Right atrium auricular region (tissue), 2 donors: ENCODE results near the gene GSTM3. TPM values are rescaled to one million over a fixed set of nuclear protein-coding genes. Genes with fewer than 3 reads are reported as not detected.
"Not testable (repeated sequence)": the region's sequence is repeated elsewhere in the genome, so short reads cannot be mapped to it uniquely, and the experiment has no call there.

Source experiments
- DNase-seq: peaks from one replicate; pipeline ENCODE4 v3.0.0-alpha.2; 2019; ENCODE audit warnings: low spot score
- H3K27ac ChIP-seq, 2 donors: fragments of 200-600 bp; sonication (generic); 1 replicate in 1 of 2; 2 replicates in 1 of 2; pipeline ENCODE4 v1.5.1; 2016 to 2019
- H3K27me3 ChIP-seq, 2 donors: fragments of 200-600 bp; sonication (generic); one replicate each; pipeline versions ENCODE4 v1.5.1 to v1.6.0; 2017 to 2019
- H3K36me3 ChIP-seq: fragments of 200-600 bp; sonication (generic); one replicate; pipeline ENCODE4 v1.5.1; 2016
- H3K4me1 ChIP-seq, 2 donors: fragments of 200-600 bp; sonication (generic); one replicate each; pipeline versions ENCODE4 v1.5.1 to v1.6.0; 2017 to 2019
- H3K4me3 ChIP-seq, 2 donors: fragments of 200-600 bp; sonication (generic); 1 replicate in 1 of 2; 2 replicates in 1 of 2; pipeline ENCODE4 v1.5.1; 2017 to 2019; ENCODE audit warnings: mild to moderate bottlenecking in 1 of 2, moderate library complexity in 1 of 2
- H3K9me3 ChIP-seq, 2 donors: fragments of 200-600 bp; sonication (generic); one replicate each; pipeline ENCODE4 v1.5.1; 2019
- CTCF ChIP-seq, 2 donors: fragments of 200-600 bp; sonication (generic); IDR thresholded peaks; one replicate each; pipeline ENCODE4 v1.5.1; 2019; ENCODE audit warnings: antibody characterized with exemption in 2 of 2
- total RNA-seq, 2 donors: library from RNA; depleted of rRNA; stranded (reverse); fragments of >200 nt; gene quantifications; one replicate each; pipeline ENCODE4 v1.1.0, GENCODE V29; 2016

GSTM3 gene
- total RNA-seq, 2 donors from 2014 or later = 121 to 197 TPM

GRCh38 chr1:109754738-109755137 is 13.9 kb upstream of the GSTM3 start:
- Histone ChIP-seq H3K4me1 (no peaks in the 10 kb centered on the region), H3K27ac (no peak overlapping the region), H3K4me3 (no peak overlapping the region), H3K36me3 (no peaks in the 10 kb centered on the region), H3K9me3 (no peaks in the 10 kb centered on the region), H3K27me3 (no peaks in the 10 kb centered on the region)
- no peak for TF ChIP-seq CTCF (IDR thresholded peaks at IDR 0.05)
- DNase-seq = no peak

- no peaks in the 10 kb centered on the region for H3K36me3 ChIP-seq
- no peak for DNase-seq
These were observed 10.9 kb upstream of the GSTM3 start for GRCh38 chr1:109751531-109752260.

GRCh38 chr1:109750920-109751319 is 10.1 kb upstream of the GSTM3 start:
- no peaks in the 10 kb centered on the region for H3K4me1 ChIP-seq
- no peak for DNase-seq

More at GRCh38 chr1:109751531-109752260, 10.9 kb upstream of the GSTM3 start:
- Histone ChIP-seq H3K27ac (no peak overlapping the region), H3K4me1 (no peaks in the 10 kb centered on the region), H3K9me3 (no peaks in the 10 kb centered on the region), H3K27me3 (no peaks in the 10 kb centered on the region), H3K4me3 (no peak overlapping the region)
- no peak for TF ChIP-seq CTCF (IDR thresholded peaks at IDR 0.05)

GRCh38 chr1:109750241-109750882 is 9.5 kb upstream of the GSTM3 start:
- no peaks in the 10 kb centered on the region for H3K4me1 ChIP-seq
- no peak overlapping the region for H3K4me3 ChIP-seq
- no peaks in the 10 kb centered on the region for H3K36me3 ChIP-seq
- H3K27ac ChIP-seq = no peak overlapping the region
- no peaks in the 10 kb centered on the region for H3K27me3 ChIP-seq
- no peak for DNase-seq
- no peak for TF ChIP-seq CTCF (IDR thresholded peaks at IDR 0.05)
- H3K9me3 ChIP-seq = no peaks in the 10 kb centered on the region

More at GRCh38 chr1:109750920-109751319, 10.1 kb upstream of the GSTM3 start:
- H3K9me3 ChIP-seq = no peaks in the 10 kb centered on the region
- H3K27ac ChIP-seq = no peak overlapping the region
- no peak overlapping the region for H3K4me3 ChIP-seq
- no peaks in the 10 kb centered on the region for H3K27me3 ChIP-seq
- no peak for TF ChIP-seq CTCF (IDR thresholded peaks at IDR 0.05)
- no peaks in the 10 kb centered on the region for H3K36me3 ChIP-seq

GRCh38 chr1:109749221-109749620 is 8.4 kb upstream of the GSTM3 start:
- H3K27me3 ChIP-seq = no peaks in the 10 kb centered on the region
- no peaks in the 10 kb centered on the region for H3K36me3 ChIP-seq
- H3K27ac ChIP-seq = no peak overlapping the region
- H3K9me3 ChIP-seq = no peaks in the 10 kb centered on the region
- H3K4me3 ChIP-seq = no peak overlapping the region
- no peaks in the 10 kb centered on the region for H3K4me1 ChIP-seq
- no peak for TF ChIP-seq CTCF (IDR thresholded peaks at IDR 0.05)
- no peak for DNase-seq

GRCh38 chr1:109748311-109748710 is 7.5 kb upstream of the GSTM3 start:
- not testable (repeated sequence) for H3K27ac ChIP-seq, H3K36me3 ChIP-seq, H3K4me3 ChIP-seq, H3K4me1 ChIP-seq, H3K27me3 ChIP-seq, H3K9me3 ChIP-seq, DNase-seq
